Osteoblast (primary cell): Measurements from ENCODE around the gene MDGA2. TPM values are rescaled to one million over a fixed set of nuclear protein-coding genes. Genes with fewer than 3 reads are reported as not detected.

Experiments used
- DNase-seq: peaks from one replicate; pipeline ENCODE4 v3.0.0; 2011; ENCODE audit warnings: low spot score, mixed read lengths; ENCODE audit not compliant: insufficient read length; ENCODE audit errors: missing footprints
- H2AFZ ChIP-seq: 2 replicates; pipeline ENCODE4 v1.6.0; 2011; ENCODE audit warnings: mild to moderate bottlenecking, low read length
- H3K27ac ChIP-seq: 2 replicates; pipeline ENCODE4 v1.5.1; 2011; ENCODE audit warnings: mild to moderate bottlenecking, low read depth, low read length, moderate library complexity
- H3K27me3 ChIP-seq: 2 replicates; pipeline ENCODE4 v1.6.0; 2012; ENCODE audit warnings: mild to moderate bottlenecking, control low read depth, inconsistent platforms, low read length, moderate library complexity; ENCODE audit not compliant: insufficient read depth
- H3K36me3 ChIP-seq: 2 replicates; pipeline ENCODE4 v1.5.1; 2011; ENCODE audit warnings: mild to moderate bottlenecking, low read length, control low read depth, moderate library complexity; ENCODE audit not compliant: insufficient read depth
- H3K4me1 ChIP-seq: 2 replicates; pipeline ENCODE4 v1.5.1; 2011; ENCODE audit warnings: mild to moderate bottlenecking, low read length, control low read depth, moderate library complexity; ENCODE audit not compliant: insufficient read depth
- H3K4me2 ChIP-seq: 2 replicates; pipeline ENCODE4 v1.6.0; 2011; ENCODE audit warnings: mild to moderate bottlenecking, low read length; ENCODE audit not compliant: insufficient read depth
- H3K4me3 ChIP-seq: fragments of 200-600 bp; sonication (generic); 3 replicates; pipeline ENCODE4 v1.5.1; 2012; ENCODE audit warnings: mild to moderate bottlenecking, low read length, inconsistent platforms; ENCODE audit not compliant: insufficient read depth
- H3K79me2 ChIP-seq: 2 replicates; pipeline ENCODE4 v1.6.0; 2012; ENCODE audit warnings: mild to moderate bottlenecking, low read length, control low read depth, inconsistent platforms; ENCODE audit not compliant: insufficient read depth
- H3K9me3 ChIP-seq: 2 replicates; pipeline ENCODE4 v1.5.1; 2011; ENCODE audit warnings: low read depth, low read length, control low read depth
- H4K20me1 ChIP-seq: 2 replicates; pipeline ENCODE4 v1.6.0; 2012; ENCODE audit warnings: mild to moderate bottlenecking, low read length, control low read depth; ENCODE audit not compliant: insufficient read depth
- CTCF ChIP-seq: IDR thresholded peaks from 2 replicates; pipeline ENCODE4 v1.5.1; 2011; ENCODE audit warnings: mild to moderate bottlenecking, low read depth, low read length, moderate library complexity; ENCODE audit errors: extremely low read depth
- total RNA-seq: library from RNA; depleted of rRNA; stranded (reverse); fragments of >200 nt; gene quantifications from 2 replicates; pipeline ENCODE4 v1.2.3, GENCODE V29; 2012

MDGA2 gene
- total RNA-seq, 1 donor: not detected

GRCh38 chr14:46840944-46841720 lies 834.3 kb downstream of the MDGA2 start:
- Histone ChIP-seq H4K20me1 (no peaks in the 10 kb centered on the region), H3K4me1 (no peaks in the 10 kb centered on the region), H3K27ac (no peak overlapping the region), H3K36me3 (no peaks in the 10 kb centered on the region), H3K4me3 (no peak overlapping the region), H2AFZ (no peak overlapping the region), H3K9me3 (no peaks in the 10 kb centered on the region), H3K27me3 (no peaks in the 10 kb centered on the region), H3K4me2 (no peak overlapping the region), H3K79me2 (no peaks in the 10 kb centered on the region)
- no peak for TF ChIP-seq CTCF
- no peak for DNase-seq

GRCh38 chr14:46820291-46820690 lies 855.1 kb downstream of the MDGA2 start:
- no peaks in the 10 kb centered on the region for H3K27me3 ChIP-seq
- TF ChIP-seq CTCF: no peak
- no peak overlapping the region for H3K4me3 ChIP-seq
- H2AFZ ChIP-seq: no peak overlapping the region
- DNase-seq: no peak
- no peak overlapping the region for H3K27ac ChIP-seq
- no peaks in the 10 kb centered on the region for H3K36me3 ChIP-seq
- H3K79me2 ChIP-seq: no peaks in the 10 kb centered on the region
- H3K4me2 ChIP-seq: no peak overlapping the region
- H3K4me1 ChIP-seq: no peaks in the 10 kb centered on the region
- no peaks in the 10 kb centered on the region for H3K9me3 ChIP-seq
- H4K20me1 ChIP-seq: no peaks in the 10 kb centered on the region

GRCh38 chr14:46819117-46819516 lies 856.3 kb downstream of the MDGA2 start:
- Histone ChIP-seq H2AFZ (no peak overlapping the region), H3K4me2 (no peak overlapping the region), H3K36me3 (no peaks in the 10 kb centered on the region), H3K27me3 (no peaks in the 10 kb centered on the region), H3K27ac (no peak overlapping the region), H3K4me3 (no peak overlapping the region), H3K79me2 (no peaks in the 10 kb centered on the region), H3K4me1 (no peaks in the 10 kb centered on the region), H3K9me3 (no peaks in the 10 kb centered on the region), H4K20me1 (no peaks in the 10 kb centered on the region)
- no peak for DNase-seq
- TF ChIP-seq CTCF: no peak

- no peaks in the 10 kb centered on the region for H3K9me3 ChIP-seq
- no peak overlapping the region for H2AFZ ChIP-seq
- no peaks in the 10 kb centered on the region for H3K79me2 ChIP-seq
- no peak overlapping the region for H3K4me3 ChIP-seq
- H3K4me1 ChIP-seq: no peaks in the 10 kb centered on the region
- no peak overlapping the region for H3K4me2 ChIP-seq
- H3K27ac ChIP-seq: no peak overlapping the region
- no peaks in the 10 kb centered on the region for H3K36me3 ChIP-seq
- no peaks in the 10 kb centered on the region for H3K27me3 ChIP-seq
- H4K20me1 ChIP-seq: no peaks in the 10 kb centered on the region
- no peak for TF ChIP-seq CTCF
- DNase-seq: no peak
Measured at GRCh38 chr14:46818147-46818546, 857.3 kb downstream of the MDGA2 start.
